GM12874 (cell line): ENCODE results near the gene GNAT3.

Source experiments
- TF ChIP-seq, protein P1 (sequence below): IDR thresholded peaks from 2 replicates; pipeline ENCODE4 v1.5.1; 2011; ENCODE audit warnings: low read depth, mild to moderate bottlenecking, control low read depth, low read length, moderate library complexity; ENCODE audit not compliant: insufficient read depth

The GNAT3 gene

DNA sequence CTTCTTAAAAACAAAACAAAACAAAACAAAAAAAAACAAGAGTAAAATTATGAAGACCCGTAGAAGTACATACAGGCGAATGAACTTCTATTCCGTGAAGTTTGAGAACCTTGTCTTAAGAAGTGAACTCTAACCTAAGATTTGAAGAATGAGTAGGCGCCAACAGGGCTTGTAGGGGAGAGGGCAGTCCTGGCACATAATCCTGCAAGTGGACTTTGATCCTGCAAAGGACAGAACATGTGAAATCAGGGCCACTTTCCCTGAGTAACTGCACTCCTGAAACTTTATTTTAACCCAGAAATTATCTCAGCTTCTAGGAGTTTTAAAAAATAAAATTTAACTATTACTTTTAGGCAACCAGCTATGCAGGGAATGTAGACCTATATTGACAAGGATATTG lies 62.0 kb downstream of the GNAT3 start:
- TF ChIP-seq, protein P1, sequence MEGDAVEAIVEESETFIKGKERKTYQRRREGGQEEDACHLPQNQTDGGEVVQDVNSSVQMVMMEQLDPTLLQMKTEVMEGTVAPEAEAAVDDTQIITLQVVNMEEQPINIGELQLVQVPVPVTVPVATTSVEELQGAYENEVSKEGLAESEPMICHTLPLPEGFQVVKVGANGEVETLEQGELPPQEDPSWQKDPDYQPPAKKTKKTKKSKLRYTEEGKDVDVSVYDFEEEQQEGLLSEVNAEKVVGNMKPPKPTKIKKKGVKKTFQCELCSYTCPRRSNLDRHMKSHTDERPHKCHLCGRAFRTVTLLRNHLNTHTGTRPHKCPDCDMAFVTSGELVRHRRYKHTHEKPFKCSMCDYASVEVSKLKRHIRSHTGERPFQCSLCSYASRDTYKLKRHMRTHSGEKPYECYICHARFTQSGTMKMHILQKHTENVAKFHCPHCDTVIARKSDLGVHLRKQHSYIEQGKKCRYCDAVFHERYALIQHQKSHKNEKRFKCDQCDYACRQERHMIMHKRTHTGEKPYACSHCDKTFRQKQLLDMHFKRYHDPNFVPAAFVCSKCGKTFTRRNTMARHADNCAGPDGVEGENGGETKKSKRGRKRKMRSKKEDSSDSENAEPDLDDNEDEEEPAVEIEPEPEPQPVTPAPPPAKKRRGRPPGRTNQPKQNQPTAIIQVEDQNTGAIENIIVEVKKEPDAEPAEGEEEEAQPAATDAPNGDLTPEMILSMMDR, result no peak

DNA sequence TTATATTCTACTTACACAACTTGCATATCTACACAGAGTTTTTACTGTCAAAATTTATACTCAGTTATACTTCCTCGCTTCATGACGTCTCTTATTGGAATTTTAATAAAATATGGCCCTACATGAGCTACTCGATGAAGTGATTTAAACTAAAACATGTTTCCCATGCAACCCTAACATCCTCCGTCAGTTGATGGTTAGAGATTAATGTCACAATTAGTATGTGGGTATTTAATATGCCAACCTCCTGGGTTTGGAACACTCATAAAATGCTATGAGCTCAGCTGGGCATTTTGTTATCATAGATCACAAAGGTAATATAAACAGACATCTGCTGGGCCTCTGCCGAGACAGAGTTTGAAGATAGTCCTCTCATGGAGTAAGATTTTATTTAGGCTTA lies 66.5 kb downstream of the GNAT3 start:
- TF ChIP-seq, protein P1, result no peak

DNA sequence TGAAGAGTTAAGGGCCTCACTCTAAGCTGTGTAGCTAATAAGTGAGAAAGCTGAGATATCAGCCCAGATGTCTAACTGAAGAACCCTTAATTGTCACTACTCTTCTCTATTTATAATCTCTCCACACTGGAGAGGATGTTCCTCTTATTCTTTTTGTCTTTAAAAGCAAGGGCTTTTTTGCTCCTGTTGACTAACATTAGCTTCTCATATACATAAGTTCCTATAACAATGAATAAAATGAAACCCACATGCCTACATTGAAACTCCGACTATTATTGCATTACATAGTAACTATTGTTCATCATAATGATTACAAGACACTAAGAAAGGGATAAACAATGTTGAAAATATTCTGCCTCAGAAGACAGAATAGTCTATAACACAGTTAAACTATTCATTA lies 67.1 kb downstream of the GNAT3 start:
- TF ChIP-seq, protein P1, result no peak

DNA sequence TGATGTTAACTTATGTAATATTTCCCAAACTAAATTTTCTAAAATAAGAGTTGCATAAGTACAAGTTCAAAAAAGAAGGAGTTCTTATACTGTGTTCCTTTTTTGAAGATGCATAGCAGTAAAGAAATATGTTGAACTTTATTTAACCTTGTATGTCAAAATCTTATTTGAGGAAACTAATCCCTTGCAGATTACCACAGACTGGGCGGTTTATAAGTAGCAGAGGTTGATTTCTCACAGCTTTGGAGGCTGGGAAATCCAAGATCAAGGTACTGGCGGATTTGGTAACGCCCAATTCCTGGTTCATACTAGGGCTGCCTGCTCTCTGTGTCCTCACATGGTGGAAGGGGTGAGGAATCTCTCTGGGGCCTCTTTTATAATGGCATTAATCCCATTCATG lies 68.5 kb downstream of the GNAT3 start:
- TF ChIP-seq, protein P1, result no peak

DNA sequence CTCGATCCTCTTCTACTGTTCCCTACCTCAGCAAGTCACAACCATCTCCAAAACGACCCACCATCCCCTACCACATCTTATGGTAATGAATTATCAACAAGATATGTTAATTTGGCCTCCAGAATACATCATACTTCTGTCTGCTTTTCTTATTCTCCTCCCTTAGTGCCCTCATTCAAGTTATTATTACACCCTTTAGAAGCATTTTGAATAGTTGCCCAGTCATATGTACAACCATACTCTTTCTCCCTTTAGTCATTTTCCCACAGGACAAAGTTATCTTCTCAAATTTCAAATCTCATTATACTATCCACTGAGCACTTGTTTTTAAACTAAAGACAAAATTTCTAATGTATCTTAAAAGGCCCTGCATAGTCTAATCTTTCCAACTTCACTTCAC lies 71.0 kb downstream of the GNAT3 start:
- TF ChIP-seq, protein P1, result no peak

DNA sequence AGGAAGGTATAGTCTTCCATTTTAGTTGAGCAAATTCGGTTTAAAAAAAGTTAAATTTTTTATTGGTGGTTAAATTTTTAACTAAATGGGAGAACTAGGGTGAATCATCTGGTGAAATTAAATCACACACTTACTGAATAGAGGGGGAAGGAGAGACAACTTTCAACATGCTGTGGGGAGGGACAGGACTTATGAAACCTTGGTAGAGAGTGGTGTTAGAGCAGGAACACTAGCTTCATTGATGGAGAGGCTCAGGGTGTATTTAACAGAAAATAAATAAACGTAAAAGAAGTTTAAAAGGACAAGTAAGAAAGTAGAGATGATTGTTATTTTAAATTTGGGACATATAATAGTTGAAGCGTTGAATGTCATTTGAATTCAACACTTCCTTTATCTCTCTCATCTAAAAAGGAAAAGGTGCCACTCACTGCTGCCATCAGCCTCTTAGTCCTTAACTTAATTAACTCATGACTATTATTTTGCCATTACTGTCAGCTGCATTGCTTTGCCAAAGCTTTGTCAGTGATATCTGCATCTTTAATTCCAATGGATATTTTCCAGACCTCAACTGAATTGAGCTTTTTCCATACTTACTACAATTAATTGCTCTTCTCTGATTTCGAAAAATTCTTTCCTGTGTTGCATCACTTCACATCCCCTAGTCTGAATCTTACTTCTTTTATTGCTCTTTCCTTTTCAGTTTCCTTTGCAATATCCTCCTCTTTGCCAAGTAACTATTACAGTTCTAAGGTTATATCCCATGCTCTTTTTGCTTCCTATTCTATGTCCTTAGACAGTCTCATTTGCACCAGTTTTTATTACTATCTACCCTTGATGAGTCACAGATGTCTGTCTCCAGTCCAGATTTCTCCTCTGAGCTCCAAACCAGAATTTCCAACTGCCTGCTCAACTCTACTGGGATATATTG lies 71.7 kb downstream of the GNAT3 start:
- TF ChIP-seq, protein P1, result no peak

DNA sequence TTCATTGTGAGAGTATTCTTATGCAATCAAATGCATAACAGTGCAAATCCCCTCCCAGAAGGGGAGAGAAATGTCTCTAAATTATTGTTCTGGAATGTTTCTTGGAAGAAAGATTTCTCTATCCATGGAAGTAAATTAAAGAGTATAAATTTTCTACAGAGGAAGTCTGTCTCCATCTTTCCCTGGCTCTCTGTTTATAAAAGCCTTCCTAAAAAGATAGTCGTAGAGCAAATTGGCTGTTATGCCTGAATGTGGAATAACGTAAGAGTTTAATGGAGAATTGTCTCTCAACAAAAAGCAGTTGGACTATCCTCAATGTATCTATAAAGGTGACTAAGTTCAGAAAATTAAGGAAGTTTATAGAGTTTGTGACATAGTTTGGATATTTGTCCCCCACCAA lies 76.3 kb downstream of the GNAT3 start:
- TF ChIP-seq, protein P1, result no peak
